ENCODE data around the gene ZBP1. TPM values are rescaled to one million over a fixed set of nuclear protein-coding genes. Genes with fewer than 3 reads are reported as not detected.

Gene ZBP1
- total RNA-seq, 1 experiment from 2014 or later: not detected

DNA sequence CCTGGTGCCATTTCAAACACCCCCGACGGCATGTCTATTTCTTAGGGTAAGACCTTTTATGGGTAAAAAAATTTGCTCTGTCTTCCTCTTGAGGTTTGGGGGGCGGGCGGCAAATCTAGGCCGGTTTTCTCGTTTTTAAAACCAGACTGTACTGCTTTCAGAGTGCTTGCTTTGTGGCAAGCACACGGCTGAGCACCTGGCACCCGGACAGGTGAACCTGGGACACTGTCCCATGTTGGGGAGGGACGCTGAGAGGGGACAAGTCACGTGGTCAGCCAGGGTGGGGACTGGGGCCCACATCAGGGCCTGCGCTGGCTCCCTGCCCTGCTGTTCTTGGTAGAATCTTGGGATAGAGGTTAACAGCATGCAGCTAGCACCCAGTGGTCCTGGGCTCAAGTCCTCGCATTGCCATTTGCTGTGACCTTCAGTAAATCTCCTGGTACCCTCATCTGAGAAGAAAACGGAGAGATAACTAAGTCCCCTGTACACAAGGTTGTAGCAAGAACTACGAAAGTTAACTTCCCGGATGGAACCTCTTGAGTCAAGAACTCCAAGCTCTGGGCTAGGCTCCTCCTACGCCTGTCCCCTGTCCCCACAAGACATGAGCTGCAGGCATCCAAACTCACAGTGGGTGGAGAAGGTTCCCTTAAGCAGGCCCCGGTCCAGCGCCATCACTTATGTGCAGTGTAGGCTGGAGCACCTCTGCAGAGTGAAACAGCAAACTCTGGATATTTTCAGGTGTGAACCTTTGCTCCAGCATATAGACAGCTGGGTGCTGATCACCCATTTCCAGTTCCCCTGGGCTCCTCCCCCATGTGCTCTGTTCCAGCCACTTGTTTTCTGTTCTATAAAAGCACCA is 47.9 kb upstream of the ZBP1 start:
- H3K27me3 ChIP-seq (ENCODE audit: insufficient read depth, low read depth): no peaks in the 10 kb centered on the region
- ChIA-PET POLR2A (ENCODE audit: unreplicated experiment) (no interaction called here), CTCF (no interaction called here)
- no peak overlapping the region for H3K4me3 ChIP-seq
- H3K9me2 ChIP-seq (ENCODE audit: insufficient read depth): no peaks in the 10 kb centered on the region
- no peaks in the 10 kb centered on the region for H3K9me3 ChIP-seq (ENCODE audit: insufficient read depth, low read depth)
- BruUV-seq (replicated peaks): no TSS peak
- H3K4me1 ChIP-seq (replicated peaks; ENCODE audit: insufficient read depth): 0 out of 2 replicates have a peak, but pooled peaks cover 5% of the 10 kb centered on the region
- intact Hi-C loops (cut with micrococcal nuclease; ENCODE audit: unreplicated experiment): no loop called here
- peaks cover 28% of the 10 kb centered on the region; the same call in 1 of the 2 replicates for H3F3A ChIP-seq (ENCODE audit: insufficient read depth, low read depth)
- peaks cover 99% of the 10 kb centered on the region for H4K20me1 ChIP-seq (ENCODE audit: insufficient read depth)
- TF ChIP-seq, protein P1, sequence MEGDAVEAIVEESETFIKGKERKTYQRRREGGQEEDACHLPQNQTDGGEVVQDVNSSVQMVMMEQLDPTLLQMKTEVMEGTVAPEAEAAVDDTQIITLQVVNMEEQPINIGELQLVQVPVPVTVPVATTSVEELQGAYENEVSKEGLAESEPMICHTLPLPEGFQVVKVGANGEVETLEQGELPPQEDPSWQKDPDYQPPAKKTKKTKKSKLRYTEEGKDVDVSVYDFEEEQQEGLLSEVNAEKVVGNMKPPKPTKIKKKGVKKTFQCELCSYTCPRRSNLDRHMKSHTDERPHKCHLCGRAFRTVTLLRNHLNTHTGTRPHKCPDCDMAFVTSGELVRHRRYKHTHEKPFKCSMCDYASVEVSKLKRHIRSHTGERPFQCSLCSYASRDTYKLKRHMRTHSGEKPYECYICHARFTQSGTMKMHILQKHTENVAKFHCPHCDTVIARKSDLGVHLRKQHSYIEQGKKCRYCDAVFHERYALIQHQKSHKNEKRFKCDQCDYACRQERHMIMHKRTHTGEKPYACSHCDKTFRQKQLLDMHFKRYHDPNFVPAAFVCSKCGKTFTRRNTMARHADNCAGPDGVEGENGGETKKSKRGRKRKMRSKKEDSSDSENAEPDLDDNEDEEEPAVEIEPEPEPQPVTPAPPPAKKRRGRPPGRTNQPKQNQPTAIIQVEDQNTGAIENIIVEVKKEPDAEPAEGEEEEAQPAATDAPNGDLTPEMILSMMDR (conservative IDR thresholded peaks at IDR 0.05): no peak
- no peak for TF ChIP-seq EZH2 (IDR thresholded peaks at IDR 0.05; ENCODE audit: low read depth)
- H3K4me2 ChIP-seq: no peak overlapping the region
- H3K27ac ChIP-seq: no peak overlapping the region
- no peak overlapping the region for H2AFZ ChIP-seq
- H3K36me3 ChIP-seq (ENCODE audit: low read depth): peaks cover 7% of the 10 kb centered on the region; the same call in 1 of the 2 replicates
- H3K79me2 ChIP-seq (ENCODE audit: low read depth): peaks cover 99% of the 10 kb centered on the region
- DNase-seq: no peak

DNA sequence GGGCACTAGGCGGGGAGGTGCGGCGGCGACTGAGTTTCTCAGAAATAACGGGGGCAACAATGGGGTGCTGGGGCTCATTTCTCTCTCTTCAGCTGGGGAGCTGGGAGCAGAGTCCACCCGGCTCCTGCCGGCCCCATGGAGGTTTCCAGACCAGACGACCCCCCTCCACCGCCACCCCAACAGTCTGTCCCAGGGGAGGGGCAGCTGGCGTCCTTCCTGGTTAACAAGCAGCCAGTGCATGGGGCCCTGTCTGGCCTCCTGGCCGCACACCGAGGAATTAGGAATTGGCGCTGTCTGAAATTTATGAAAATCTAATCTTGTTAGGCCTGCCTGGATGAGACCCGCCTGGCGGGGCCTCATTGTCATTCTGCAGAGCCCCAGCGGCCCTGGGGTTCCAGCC is 47.2 kb upstream of the ZBP1 start:
- Histone ChIP-seq H3K27ac (no peak overlapping the region), H3K27me3 (ENCODE audit: insufficient read depth, low read depth) (no peaks in the 10 kb centered on the region), H3K79me2 (ENCODE audit: low read depth) (peaks cover 99% of the 10 kb centered on the region), H3K4me2 (no peak overlapping the region), H3K9me2 (ENCODE audit: insufficient read depth) (no peaks in the 10 kb centered on the region), H3K9me3 (ENCODE audit: insufficient read depth, low read depth) (no peaks in the 10 kb centered on the region), H3K36me3 (ENCODE audit: low read depth) (peaks cover 5% of the 10 kb centered on the region; the same call in 1 of the 2 replicates), H3F3A (ENCODE audit: insufficient read depth, low read depth) (peaks cover 26% of the 10 kb centered on the region; the same call in 1 of the 2 replicates), H2AFZ (no peak overlapping the region), H3K4me1 (replicated peaks; ENCODE audit: insufficient read depth) (0 out of 2 replicates have a peak, but pooled peaks cover 5% of the 10 kb centered on the region), H3K4me3 (no peak overlapping the region), H4K20me1 (ENCODE audit: insufficient read depth) (peaks cover 98% of the 10 kb centered on the region)
- intact Hi-C loops (cut with micrococcal nuclease; ENCODE audit: unreplicated experiment): no loop called here
- no TSS peak for BruUV-seq (replicated peaks)
- TF ChIP-seq, protein P1 (conservative IDR thresholded peaks at IDR 0.05): no peak
- no peak for TF ChIP-seq EZH2 (IDR thresholded peaks at IDR 0.05; ENCODE audit: low read depth)
- no peak for DNase-seq
- POLR2A ChIA-PET (ENCODE audit: unreplicated experiment): interaction anchor here (0.7 kb wide), 1 partner anchor 13 kb away, joined by 6 read pairs; no protein-coding TSS in a partner anchor
- CTCF ChIA-PET: interaction anchor here (0.6 kb wide), 1 partner anchor 413 kb away, joined by 8 read pairs; no protein-coding TSS in a partner anchor

GRCh38 chr20:57666834-57667157 is 46.6 kb upstream of the ZBP1 start:
- H3K4me1 ChIP-seq (replicated peaks; ENCODE audit: insufficient read depth): 0 out of 2 replicates have a peak, but pooled peaks cover 5% of the 10 kb centered on the region
- POLR2A ChIA-PET (ENCODE audit: unreplicated experiment): interaction anchor here (0.7 kb wide), 1 partner anchor 13 kb away, joined by 6 read pairs; no protein-coding TSS in a partner anchor

More at GRCh38 chr20:57666834-57667157, 46.6 kb upstream of the ZBP1 start:
- H3K4me3 ChIP-seq: no peak overlapping the region
- H2AFZ ChIP-seq: no peak overlapping the region
- DNase-seq: no peak
- H3K27me3 ChIP-seq (ENCODE audit: insufficient read depth, low read depth): no peaks in the 10 kb centered on the region
- CTCF ChIA-PET: interaction anchor here (0.6 kb wide), 1 partner anchor 414 kb away, joined by 8 read pairs; no protein-coding TSS in a partner anchor
- intact Hi-C loops (cut with micrococcal nuclease; ENCODE audit: unreplicated experiment): no loop called here
- no peaks in the 10 kb centered on the region for H3K9me2 ChIP-seq (ENCODE audit: insufficient read depth)
- H3K9me3 ChIP-seq (ENCODE audit: insufficient read depth, low read depth): no peaks in the 10 kb centered on the region
- H4K20me1 ChIP-seq (ENCODE audit: insufficient read depth): peaks cover 98% of the 10 kb centered on the region
- H3K27ac ChIP-seq: no peak overlapping the region
- H3K4me2 ChIP-seq: no peak overlapping the region
- no TSS peak for BruUV-seq (replicated peaks)
- peaks cover 20% of the 10 kb centered on the region; the same call in 1 of the 2 replicates for H3F3A ChIP-seq (ENCODE audit: insufficient read depth, low read depth)
- H3K36me3 ChIP-seq (ENCODE audit: low read depth): peaks cover 5% of the 10 kb centered on the region; the same call in 1 of the 2 replicates
- TF ChIP-seq, protein P1 (conservative IDR thresholded peaks at IDR 0.05): no peak
- TF ChIP-seq EZH2 (IDR thresholded peaks at IDR 0.05; ENCODE audit: low read depth): no peak
- peaks cover 99% of the 10 kb centered on the region for H3K79me2 ChIP-seq (ENCODE audit: low read depth)

All from PC-9 (cell line).